ENCODE results near the gene DNAJC3.

DNA sequence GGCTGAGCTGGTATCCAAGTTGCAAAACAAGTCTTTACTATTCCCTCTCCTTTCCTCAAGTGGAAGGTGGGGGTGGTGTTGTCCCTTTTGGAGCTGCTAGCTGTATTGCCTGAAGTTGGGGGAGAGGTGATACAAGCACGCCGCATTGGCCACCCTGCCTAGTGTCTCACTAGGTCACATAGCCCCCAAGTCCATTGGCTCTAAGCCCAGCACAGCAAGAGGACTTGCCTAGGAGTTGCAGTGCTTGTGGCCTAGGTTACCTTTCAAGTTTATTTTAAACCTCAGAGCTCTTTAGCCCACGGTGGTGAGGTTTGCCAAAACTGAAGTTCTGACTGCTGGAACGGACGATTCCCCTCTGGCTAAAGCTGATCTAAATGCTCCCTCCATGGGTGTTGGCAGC is 5.3 kb upstream of the DNAJC3 start:
- TF ChIP-seq SUZ12 (IDR thresholded peaks at IDR 0.05; ENCODE audit: extremely low read depth, insufficient read depth, insufficient read length) (no peak), ZNF274 (IDR thresholded peaks at IDR 0.05; ENCODE audit: low read depth, low read length) (no peak)
